OCI-LY1 (cell line): ENCODE results near the gene KIF16B.

ENCODE experiments used
- H2AFZ ChIP-seq: fragments of 200-600 bp; sonication (generic), shearing (Covaris generic); 2 replicates; pipeline ENCODE4 v1.6.0; 2014; ENCODE audit warnings: antibody characterized with exemption, mild to moderate bottlenecking, low read length
- H3F3A ChIP-seq: fragments of 200-600 bp; sonication (generic), shearing (Covaris generic); 2 replicates; pipeline ENCODE4 v1.6.0; 2014; ENCODE audit warnings: mild to moderate bottlenecking, antibody characterized with exemption, low read length, moderate library complexity; ENCODE audit not compliant: insufficient read depth
- H3K27ac ChIP-seq: fragments of 200-600 bp; sonication (generic); 2 replicates; pipeline ENCODE4 v1.5.1; 2014; ENCODE audit warnings: low read length, mixed run types, mild to moderate bottlenecking, low read depth; ENCODE audit not compliant: poor library complexity, severe bottlenecking
- H3K27me3 ChIP-seq: fragments of 200-600 bp; sonication (generic); 2 replicates; pipeline ENCODE4 v1.6.0; 2014; ENCODE audit warnings: antibody characterized with exemption, mild to moderate bottlenecking, low read length, moderate library complexity; ENCODE audit not compliant: insufficient read depth
- H3K36me3 ChIP-seq: fragments of 200-600 bp; sonication (generic); 2 replicates; pipeline ENCODE4 v1.6.1; 2014; ENCODE audit warnings: mild to moderate bottlenecking, antibody characterized with exemption, low read length, moderate library complexity, mixed read lengths; ENCODE audit not compliant: insufficient read depth
- H3K4me1 ChIP-seq: fragments of 200-600 bp; sonication (generic); 2 replicates; pipeline ENCODE4 v1.5.1; 2014; ENCODE audit warnings: mild to moderate bottlenecking, low read length, moderate library complexity; ENCODE audit not compliant: insufficient read depth, severe bottlenecking
- H3K4me2 ChIP-seq: fragments of 200-600 bp; sonication (generic), shearing (Covaris generic); 2 replicates; pipeline ENCODE4 v1.6.1; 2014; ENCODE audit warnings: low read length
- H3K4me3 ChIP-seq: fragments of 200-600 bp; sonication (generic); 2 replicates; pipeline ENCODE4 v1.5.1; 2014; ENCODE audit warnings: low read length, low read depth, mild to moderate bottlenecking, mixed read lengths; ENCODE audit not compliant: poor library complexity, severe bottlenecking
- H3K79me2 ChIP-seq: fragments of 200-600 bp; shearing (Covaris generic); 2 replicates; pipeline ENCODE4 v1.6.1; 2016; ENCODE audit warnings: mixed run types, low read length, mixed read lengths; ENCODE audit not compliant: insufficient read depth
- H3K9ac ChIP-seq: fragments of 200-600 bp; sonication (generic), shearing (Covaris generic); 2 replicates; pipeline ENCODE4 v1.6.1; 2014; ENCODE audit warnings: mild to moderate bottlenecking, low read length, mixed read lengths
- H3K9me2 ChIP-seq: fragments of 200-600 bp; sonication (generic), shearing (Covaris generic); 2 replicates; pipeline ENCODE4 v1.6.1; 2014; ENCODE audit warnings: low read depth, mild to moderate bottlenecking, low read length, mixed read lengths
- H3K9me3 ChIP-seq: fragments of 200-600 bp; shearing (Covaris generic); 2 replicates; pipeline ENCODE4 v1.6.1; 2014; ENCODE audit warnings: low read length, mixed read lengths
- H4K20me1 ChIP-seq: fragments of 200-600 bp; sonication (generic), shearing (Covaris generic); 2 replicates; pipeline ENCODE4 v1.6.0; 2016; ENCODE audit warnings: mild to moderate bottlenecking, low read length; ENCODE audit not compliant: insufficient read depth
- EZH2 ChIP-seq: fragments of 200-600 bp; sonication (generic), shearing (Covaris generic); IDR thresholded peaks from 2 replicates; pipeline ENCODE4 v1.8.0; 2017; ENCODE audit warnings: borderline replicate concordance, mixed run types, mild to moderate bottlenecking, antibody characterized with exemption, low read length, moderate library complexity, mixed read lengths
- TF ChIP-seq, protein P1 (sequence below): fragments of 200-600 bp; sonication (generic), shearing (Covaris generic); IDR thresholded peaks from 2 replicates; pipeline ENCODE4 v1.5.1; 2017; ENCODE audit warnings: mild to moderate bottlenecking, antibody characterized with exemption, low read length, moderate library complexity, mixed read lengths

The KIF16B gene

DNA sequence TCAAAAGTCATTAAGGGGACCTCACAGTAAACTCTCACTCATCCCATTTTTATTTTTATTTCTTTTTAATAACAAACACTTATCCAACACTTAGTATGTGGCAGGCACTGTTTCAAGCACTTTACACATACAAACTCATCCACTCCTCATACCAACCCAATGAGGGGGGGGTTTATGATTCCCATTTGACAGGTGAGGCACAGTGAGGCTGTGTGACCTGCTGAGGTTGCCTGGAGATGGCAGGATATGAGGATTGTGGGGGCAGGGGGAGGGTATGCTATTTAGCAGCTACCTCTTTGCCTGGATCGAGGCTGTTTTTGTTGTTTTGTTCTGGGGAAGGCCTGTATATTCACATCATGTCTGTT is 219.8 kb downstream of the KIF16B start:
- no peaks in the 10 kb centered on the region for H3K36me3 ChIP-seq
- no peak overlapping the region for H3K4me3 ChIP-seq
- peaks cover 4% of the 10 kb centered on the region for H3K4me1 ChIP-seq
- no peaks in the 10 kb centered on the region for H3K9me2 ChIP-seq
- H3K9me3 ChIP-seq, result no peaks in the 10 kb centered on the region
- no peak overlapping the region for H3K9ac ChIP-seq
- H3K27me3 ChIP-seq, result no peaks in the 10 kb centered on the region
- no peak overlapping the region for H3K27ac ChIP-seq
- H3K79me2 ChIP-seq, result no peaks in the 10 kb centered on the region
- no peak for TF ChIP-seq EZH2
- TF ChIP-seq, protein P1, sequence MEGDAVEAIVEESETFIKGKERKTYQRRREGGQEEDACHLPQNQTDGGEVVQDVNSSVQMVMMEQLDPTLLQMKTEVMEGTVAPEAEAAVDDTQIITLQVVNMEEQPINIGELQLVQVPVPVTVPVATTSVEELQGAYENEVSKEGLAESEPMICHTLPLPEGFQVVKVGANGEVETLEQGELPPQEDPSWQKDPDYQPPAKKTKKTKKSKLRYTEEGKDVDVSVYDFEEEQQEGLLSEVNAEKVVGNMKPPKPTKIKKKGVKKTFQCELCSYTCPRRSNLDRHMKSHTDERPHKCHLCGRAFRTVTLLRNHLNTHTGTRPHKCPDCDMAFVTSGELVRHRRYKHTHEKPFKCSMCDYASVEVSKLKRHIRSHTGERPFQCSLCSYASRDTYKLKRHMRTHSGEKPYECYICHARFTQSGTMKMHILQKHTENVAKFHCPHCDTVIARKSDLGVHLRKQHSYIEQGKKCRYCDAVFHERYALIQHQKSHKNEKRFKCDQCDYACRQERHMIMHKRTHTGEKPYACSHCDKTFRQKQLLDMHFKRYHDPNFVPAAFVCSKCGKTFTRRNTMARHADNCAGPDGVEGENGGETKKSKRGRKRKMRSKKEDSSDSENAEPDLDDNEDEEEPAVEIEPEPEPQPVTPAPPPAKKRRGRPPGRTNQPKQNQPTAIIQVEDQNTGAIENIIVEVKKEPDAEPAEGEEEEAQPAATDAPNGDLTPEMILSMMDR, result no peak
- H2AFZ ChIP-seq, result no peak overlapping the region
- no peak overlapping the region for H3K4me2 ChIP-seq
- H4K20me1 ChIP-seq, result no peaks in the 10 kb centered on the region
- H3F3A ChIP-seq, result no peaks in the 10 kb centered on the region

DNA sequence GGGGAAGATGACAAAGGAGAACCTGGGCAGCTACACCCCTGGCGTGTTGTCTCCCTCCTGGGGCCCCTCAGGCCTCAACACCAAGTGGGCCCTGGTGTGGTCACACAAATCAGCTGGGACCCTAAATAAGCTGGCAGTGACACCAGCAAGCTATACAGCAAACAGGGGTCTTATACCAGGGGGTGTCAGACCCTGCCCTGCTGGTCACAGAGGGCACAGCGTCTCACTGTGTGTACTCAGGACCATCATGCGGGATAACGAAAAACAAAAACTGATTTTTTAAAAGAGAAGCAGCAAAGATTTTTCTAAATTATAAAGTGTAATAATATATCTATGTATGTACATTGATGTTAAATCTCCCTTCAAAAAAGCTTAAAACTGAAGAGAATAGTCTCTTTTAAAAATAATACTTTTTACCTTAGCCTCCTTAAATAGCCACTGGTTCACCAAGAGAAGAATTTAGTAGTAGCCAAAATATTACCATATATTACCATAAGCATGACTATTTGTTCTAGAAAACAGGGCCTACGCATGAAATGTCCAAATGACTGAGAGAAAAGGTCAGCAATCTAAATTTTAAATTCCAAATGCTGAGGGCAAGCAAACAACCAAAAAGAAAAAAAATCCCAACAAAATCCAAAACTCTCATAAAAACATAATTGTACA is 220.4 kb downstream of the KIF16B start:
- TF ChIP-seq, protein P1, result no peak
- no peak for TF ChIP-seq EZH2

DNA sequence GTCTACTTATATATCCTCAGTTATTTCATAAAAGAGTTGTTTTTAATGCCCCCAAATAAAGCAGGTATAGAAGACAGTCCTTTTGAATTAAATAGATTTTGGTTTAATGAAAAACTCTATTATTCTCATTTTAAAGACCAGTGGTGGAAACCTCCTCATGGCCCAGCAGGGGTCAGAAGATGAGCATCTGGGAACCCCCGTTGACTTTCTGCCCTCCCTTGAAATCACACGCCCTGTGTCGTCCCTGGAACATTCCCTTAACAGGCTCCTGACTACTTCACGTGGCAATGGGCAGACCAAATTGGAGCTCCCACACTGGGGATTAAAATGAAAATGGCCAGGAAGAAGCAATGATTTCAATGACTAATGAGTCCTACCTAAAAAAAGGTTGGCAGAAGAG is 220.9 kb downstream of the KIF16B start:
- Histone ChIP-seq H3F3A (no peaks in the 10 kb centered on the region), H4K20me1 (no peaks in the 10 kb centered on the region), H3K9me2 (no peaks in the 10 kb centered on the region), H3K9me3 (no peaks in the 10 kb centered on the region), H3K4me3 (no peak overlapping the region), H3K9ac (no peak overlapping the region), H3K36me3 (no peaks in the 10 kb centered on the region), H3K79me2 (no peaks in the 10 kb centered on the region), H3K4me2 (no peak overlapping the region), H3K4me1 (peaks cover 4% of the 10 kb centered on the region), H3K27ac (no peak overlapping the region), H3K27me3 (no peaks in the 10 kb centered on the region), H2AFZ (no peak overlapping the region)
- TF ChIP-seq, protein P1, result peak; percentile 26
- no peak for TF ChIP-seq EZH2

More for the DNA sequence above, 220.4 kb downstream of the KIF16B start:
- H2AFZ ChIP-seq, result no peak overlapping the region
- H3K79me2 ChIP-seq, result no peaks in the 10 kb centered on the region
- no peak overlapping the region for H3K4me3 ChIP-seq
- H4K20me1 ChIP-seq, result no peaks in the 10 kb centered on the region
- no peak overlapping the region for H3K4me2 ChIP-seq
- no peaks in the 10 kb centered on the region for H3K36me3 ChIP-seq
- H3K27me3 ChIP-seq, result no peaks in the 10 kb centered on the region
- no peak overlapping the region for H3K9ac ChIP-seq
- no peaks in the 10 kb centered on the region for H3K9me3 ChIP-seq
- peaks cover 4% of the 10 kb centered on the region for H3K4me1 ChIP-seq
- no peak overlapping the region for H3K27ac ChIP-seq
- no peaks in the 10 kb centered on the region for H3F3A ChIP-seq
- H3K9me2 ChIP-seq, result no peaks in the 10 kb centered on the region
